GM19467 (cell line): ENCODE results near the gene LCN6.
"Not testable (repeated sequence)": the region's sequence is repeated elsewhere in the genome, so short reads cannot be mapped to it uniquely, and the experiment has no call there.

Experiments used
- ATAC-seq: cut with Tn5 transposase; IDR thresholded peaks from one replicate; pipeline ENCODE4 v1.9.1; 2021; ENCODE audit warnings: mild to moderate bottlenecking, moderate library complexity; ENCODE audit not compliant: unreplicated experiment

LCN6 gene

DNA sequence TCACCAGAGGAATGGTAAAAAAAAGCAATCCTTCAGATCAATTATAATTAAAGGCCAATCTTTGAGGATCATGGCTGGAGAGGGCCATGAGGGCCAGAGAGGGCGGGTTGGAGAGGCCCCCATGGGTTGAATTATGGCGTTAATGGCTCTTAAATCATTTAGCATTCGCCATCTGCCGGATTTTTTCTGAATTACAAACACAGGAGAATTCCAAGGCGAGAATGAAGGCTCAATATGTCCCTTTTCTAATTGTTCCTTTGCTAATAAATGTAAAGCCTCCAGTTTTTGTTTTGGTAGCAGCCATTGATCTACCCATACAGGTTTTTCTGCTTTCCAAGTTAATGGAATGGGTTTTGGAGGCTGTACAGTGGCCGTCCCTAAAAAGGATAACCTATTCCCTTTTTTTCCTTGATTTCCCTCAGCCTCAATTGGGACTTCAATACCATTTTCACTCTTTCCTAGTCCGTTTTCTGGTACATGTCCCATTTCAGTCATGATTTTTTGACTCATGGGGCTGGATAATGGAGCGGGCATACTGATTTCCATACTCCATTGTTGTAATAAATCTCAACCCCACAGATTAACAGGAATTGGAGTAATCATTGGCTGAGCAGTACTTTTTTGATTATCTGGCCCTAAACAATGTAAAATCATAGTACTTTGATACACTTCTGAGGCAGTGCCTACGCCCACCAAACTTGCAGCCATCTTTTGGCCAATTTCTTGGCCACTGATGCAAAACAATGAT lies 36.1 kb upstream of the LCN6 start:
- no peak for ATAC-seq

DNA sequence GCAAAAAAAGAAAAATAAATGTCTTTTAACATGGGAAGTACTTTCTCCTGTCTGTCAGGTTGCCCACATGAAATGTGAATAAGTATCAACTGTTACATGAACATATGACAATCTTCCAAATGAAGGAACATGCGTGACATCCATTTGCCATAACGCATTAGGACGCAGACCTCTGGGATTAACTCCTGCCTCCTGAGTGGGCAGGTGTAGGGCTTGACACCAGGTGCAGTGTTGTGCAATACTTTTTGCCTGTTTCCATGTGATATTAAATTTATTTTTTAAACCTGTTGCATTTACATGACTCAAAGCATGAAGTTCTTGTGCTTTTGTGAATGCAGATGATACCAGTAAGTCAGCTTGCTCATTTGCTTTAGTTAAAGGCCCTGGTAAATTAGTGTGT lies 34.1 kb upstream of the LCN6 start:
- ATAC-seq, result no peak

DNA sequence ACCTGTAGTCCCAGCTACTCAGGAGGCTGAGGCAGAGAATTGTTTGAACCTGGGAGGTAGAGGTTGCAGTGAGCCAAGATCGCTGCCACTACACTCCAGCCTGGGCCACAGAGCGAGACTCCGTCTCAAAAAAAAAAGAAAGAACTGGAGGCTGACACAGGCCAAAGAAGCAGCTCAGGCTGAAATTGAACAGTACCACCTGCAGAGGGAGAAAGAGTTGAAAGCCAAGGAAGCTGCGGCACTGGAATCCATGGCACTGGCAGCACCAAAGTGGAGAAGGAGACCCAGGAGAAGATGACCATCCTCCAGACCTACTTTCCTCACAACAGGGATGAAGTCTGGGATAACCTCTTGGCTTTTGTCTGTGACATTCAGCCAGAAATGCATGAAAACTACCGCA lies 31.5 kb upstream of the LCN6 start:
- no peak for ATAC-seq

DNA sequence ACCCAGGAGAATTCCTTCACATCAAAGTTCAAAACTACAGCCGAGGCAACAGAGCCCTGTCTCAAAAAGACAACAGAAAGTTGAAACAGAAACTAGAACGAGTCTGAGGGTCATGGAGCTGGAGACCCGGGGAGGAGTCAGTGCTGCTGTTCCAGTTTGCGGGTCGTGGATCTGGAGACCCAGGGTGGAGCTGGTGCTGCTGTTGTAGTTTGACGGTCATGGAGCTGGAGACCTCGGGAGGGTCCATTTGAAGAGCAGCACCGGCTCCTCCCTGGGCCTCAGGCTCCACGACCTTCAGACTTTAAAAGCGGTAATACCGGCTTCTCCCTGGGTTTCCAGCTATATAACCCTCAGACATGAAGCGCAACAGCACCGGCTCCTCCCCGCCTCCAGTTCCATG lies 29.0 kb upstream of the LCN6 start:
- ATAC-seq, result no peak

DNA sequence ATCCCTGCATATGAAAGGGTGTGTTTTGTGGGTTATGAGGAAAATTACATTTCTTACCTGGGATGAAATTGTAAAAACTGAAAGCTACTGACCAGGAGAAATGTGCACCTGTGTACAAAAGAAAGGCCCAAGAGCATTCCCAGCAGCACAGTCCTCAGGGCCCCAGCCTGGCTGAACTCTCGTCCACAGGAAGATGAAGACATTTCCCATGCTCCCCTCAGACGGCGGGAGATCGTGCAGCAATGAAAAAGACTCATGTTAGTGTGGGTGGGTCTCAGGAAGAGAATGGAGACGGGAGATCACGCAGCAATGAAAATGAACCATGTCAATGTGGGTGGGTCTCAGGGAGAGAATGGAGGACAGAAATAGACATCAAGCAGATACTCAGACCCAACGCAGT lies 28.6 kb upstream of the LCN6 start:
- ATAC-seq, result no peak

DNA sequence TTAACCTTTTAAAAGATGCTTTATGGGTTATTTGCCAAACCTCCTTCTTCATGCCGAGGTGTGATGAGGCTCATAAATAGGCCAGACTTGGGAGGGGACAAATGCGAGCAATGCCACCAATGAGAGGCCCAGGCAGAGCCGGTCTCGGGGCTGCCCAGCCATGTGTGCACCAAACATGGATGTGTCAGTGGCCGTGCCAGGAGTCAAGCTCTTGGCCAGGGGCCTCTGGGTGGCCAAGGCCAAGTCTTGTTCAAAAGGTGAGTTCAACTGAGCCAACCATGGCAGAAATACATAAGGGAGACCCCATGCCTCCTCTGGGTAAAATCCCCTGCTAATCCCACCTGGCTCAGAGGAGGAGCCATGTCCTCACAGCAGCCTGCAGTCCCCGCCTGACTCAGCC lies 26.9 kb upstream of the LCN6 start:
- no peak for ATAC-seq

DNA sequence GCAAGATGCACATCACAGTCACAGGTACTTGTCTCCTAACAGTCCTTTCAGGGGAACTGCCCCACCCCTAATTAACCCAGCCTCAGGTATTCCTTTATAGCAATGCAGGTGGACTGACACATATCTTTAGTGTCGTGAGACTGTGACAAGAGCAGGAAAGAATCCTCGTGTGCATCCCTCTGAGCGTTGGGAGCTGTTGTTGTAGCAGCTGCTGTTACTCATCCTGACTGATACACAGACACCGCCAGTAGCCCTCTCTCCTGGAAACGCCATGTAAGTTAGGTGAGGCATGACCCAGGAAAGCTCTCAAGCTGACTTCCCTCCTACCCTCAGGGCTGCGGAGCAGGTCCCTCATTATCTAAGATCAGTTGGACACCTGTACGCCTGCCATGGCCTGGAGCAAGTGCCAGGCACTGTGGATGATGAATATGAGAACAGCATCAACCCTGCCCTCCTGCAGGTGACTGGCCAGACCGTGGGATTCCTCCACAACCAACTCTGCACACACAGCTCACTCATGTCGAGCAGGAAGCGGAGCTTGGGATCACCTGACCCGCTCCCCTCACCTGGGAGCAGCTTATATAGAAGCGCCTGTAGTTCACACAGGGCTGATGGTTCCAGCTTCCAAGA lies 26.2 kb upstream of the LCN6 start:
- no peak for ATAC-seq

DNA sequence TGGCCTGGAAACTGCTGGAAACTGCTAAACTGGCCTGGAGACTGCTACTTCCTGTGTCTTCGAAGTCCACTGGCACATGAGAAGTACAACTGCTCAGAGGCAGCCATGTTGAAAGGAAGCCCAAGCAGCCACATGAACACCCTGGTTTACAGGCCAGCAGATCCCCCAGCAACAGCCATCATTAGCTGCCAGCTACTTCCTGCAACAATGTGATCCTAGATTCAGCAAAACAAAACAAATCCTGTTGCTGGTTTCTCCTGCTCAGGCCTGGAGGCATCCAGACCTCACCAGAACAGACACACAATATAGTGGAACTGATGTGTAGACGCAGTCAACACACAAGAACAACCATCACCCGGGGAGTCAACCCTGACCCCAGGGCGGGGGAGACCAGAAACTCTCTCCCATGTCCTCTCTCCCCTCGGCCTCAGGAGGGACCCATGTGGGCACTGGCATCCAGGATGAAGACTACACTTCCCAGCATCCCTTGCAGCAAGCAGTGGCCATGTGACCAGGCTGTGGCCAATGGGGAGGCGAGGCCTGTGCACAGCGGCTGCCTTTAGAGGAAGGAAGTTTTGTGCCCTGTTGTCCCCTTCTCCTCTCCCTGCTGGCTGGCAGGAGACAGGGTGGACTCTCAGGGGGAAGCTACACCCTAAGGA lies 25.2 kb upstream of the LCN6 start:
- no peak for ATAC-seq

DNA sequence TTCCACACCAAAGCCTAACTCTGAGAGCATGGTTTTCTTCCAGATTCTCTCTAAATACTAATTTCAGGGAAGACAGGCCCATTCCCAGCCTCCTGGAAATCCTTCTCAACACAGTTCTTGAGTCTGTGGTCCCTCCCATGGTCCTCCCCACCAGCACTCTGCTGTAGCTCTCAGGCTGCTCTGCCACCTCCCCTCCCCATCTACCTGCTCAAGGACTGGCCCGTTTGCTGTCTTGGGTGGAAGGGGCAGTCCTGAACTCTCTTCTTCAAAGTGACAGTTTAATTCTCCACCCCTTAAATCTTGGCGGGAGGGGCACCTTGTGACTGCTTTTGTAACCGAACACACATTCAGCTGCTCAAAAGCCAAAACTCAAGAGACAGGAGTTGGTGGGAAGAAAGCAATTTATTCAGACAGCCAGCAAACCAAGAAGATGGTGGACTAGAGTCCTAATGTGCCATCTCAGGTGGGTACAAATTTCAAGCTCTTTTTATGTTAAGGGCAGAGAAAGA lies 23.6 kb upstream of the LCN6 start:
- ATAC-seq, result no peak

DNA sequence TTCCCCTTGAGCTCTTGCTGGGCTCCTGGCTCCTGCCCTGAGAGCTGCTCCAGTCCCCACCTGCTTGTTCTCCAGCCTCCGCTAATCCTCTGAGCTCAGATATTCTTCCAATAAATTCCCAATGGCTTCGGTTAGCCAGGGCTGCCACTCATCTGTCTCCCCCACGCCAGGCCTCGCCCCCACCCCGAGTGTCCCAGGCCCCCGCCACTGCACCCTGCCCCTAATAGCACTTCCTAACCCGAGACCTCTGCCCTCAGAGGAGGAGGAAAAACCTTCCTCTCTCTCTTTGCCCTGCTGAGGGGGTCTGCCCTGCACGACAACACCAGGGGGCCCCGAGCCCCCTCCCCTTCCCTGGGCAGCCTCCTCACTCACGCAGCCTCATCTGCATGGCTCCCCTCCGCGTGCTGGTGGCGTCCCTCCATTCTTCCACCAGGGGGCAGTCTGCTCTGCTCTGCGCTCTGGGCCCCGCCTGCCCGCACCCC lies 21.4 kb upstream of the LCN6 start:
- ATAC-seq, result no peak

DNA sequence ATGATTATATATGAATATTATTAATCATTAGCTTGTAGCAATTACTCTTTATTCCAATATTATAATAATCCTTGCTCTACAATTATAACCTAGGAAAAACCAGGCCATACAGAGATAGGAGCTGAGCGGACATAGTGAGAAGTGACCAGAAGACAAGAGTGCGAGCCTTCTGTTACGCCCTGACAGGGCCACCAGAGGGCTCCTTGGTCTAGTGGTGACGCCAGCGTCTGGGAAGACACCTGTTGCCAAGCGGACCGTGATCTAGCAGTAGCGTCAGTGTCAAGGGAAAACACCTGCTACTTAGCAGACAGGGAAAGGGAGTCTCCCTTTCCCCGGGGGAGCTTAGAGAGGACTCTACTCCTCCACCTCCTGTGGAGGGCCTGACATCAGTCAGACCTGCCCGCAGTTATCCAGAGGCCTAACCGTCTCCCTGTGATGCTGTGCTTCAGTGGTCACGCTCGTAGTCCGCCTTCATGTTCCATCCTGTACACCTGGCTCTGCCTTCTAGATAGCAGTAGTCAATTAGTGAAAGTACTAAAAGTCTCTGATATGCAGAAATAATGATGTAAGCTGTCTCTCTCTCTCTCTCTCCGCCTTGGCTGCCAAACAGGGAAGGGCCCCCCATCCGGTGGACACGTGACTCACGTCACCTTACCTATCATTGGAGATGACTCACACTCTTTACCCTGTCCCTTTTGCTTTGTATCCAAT lies 18.2 kb upstream of the LCN6 start:
- ATAC-seq, result not testable (repeated sequence)

DNA sequence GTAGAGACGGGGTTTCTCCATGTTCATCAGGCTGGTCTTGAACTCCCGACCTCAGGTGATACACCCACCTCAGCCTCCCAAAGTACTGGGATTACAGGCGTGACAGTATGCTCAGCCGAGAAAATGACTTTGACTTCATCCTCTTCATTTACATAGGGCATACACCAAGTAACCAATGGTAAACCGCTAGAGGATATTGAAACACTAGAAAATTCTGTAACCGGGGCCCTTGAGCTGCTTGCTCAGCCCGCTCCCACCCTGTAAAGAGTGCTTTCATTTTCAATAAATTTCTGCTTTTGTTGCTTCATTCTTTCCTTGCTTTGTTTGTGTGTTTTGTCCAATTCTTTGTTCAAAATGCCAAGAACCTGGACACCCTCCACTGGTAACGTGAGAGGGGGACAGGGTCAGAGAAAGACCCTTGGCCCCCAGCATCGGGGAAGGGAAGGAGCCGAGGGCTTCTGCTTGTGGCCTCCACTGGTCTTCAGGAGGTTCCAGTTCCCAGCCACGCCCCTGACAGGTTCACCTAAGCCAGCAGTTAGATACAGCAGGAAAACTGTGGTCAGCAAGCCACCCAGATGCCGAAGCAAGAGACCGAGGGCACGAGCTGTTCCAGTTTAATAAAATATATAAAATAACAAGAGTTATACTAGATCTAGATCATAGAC lies 17.6 kb upstream of the LCN6 start:
- not testable (repeated sequence) for ATAC-seq

DNA sequence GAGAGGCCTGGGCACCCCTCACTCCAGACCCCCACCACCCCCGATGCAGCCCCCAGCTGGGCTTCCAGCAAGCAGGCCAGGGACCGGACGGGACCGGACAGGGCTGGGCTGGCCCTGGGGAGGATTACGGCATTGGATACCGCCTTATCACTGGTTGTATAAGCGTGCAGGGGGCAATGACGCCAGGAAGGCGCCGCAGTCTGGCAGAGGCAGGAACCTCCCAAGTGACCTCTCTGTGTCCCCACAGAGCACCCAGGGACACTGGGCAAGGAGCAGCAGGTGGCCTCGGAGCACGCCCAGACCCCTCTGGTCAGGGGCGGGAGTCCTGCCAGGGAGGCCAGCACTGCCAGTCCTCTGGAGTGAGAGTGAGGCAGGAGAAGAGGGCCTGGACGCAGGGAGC lies 16.7 kb upstream of the LCN6 start:
- no peak for ATAC-seq

DNA sequence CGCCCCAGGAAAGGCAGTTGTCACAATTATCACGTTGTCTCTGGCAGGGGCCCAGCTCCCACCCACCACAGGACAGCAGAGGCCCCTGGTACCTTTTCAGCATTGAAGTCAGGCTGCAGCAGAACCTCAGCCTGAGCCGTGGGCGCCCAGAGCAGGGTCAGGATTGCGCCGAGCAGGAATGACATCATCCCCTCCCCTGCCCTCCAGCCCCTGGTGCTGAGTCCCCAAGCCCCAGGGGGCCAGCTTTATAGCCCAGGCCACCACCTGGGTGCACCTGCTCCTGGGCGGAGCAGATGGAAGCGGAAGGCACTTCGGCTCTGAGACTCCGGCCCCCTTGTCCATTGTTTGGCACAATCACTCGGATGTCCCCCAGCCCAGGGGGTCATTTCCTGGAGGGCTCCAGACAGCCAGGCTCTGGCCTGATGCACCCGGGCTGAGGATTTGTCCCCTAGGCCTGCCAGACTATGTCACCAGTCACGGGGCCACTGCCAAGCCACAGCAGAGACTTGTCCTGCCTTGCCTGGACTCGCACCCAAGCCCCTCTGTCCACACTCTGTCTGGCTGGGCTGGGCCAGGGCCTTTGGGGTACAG lies 16.1 kb upstream of the LCN6 start, which contains the start of gene LCN15:
LCN15 (minus strand) TSS at position 218 of the 591 bp plus-strand sequence; CDS start at position 188, 30 bp downstream.
- ATAC-seq, result no peak

DNA sequence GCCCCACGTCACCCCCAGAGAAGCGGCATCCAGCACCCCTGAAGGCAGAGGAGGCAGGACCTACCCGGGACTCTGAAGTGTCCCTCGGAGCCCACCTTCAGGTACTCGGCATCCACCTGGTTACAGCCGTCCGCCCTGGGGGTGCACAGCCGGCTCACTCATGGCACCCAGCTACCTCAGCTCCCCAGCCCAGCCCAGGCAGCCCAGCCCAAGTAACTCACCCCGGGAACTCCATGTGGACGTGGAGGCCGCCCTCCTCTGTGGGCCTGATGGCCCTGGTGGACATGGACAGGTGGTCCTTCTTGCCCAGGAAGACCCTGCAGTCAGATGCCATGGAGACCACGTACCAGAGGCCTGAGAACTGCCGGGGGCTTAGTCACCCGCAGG lies 15.3 kb upstream of the LCN6 start:
- ATAC-seq, result no peak

DNA sequence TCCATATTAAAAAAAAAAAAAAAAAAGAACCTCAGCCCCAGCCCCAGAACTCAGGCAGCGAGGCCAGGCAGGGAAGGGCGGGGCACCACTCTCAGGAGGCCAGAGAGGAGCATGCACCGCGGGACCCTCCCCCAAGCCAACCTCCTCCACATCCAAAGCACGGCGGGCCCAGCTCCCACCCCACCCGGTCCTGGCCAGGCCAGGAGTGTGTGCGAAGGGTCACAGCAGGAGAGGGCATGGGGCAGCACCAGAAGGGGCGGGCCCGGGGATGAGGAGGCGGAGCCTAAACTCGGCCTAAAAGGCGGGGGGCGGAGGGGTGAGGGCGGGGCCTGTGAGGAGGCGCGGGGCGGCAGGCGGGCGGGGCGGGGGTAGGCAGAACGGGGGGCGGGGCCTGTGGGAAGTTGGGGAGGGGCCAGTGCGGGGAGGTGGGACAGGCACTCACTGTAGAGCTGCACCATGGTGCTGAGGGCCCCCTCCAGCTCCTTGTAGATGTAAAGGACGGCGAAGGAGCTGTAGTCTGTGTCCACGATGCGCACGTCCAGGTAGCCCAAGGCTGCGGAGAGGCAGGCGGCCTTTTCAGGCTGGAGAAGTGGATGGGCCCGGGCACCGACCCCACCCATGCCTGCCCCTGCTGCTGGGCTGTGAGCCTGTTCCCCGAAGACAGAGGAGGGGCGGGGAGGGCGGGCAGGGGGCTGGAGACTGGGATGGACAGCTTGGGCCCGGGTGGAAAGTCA lies 14.8 kb upstream of the LCN6 start:
- ATAC-seq, result no peak

DNA sequence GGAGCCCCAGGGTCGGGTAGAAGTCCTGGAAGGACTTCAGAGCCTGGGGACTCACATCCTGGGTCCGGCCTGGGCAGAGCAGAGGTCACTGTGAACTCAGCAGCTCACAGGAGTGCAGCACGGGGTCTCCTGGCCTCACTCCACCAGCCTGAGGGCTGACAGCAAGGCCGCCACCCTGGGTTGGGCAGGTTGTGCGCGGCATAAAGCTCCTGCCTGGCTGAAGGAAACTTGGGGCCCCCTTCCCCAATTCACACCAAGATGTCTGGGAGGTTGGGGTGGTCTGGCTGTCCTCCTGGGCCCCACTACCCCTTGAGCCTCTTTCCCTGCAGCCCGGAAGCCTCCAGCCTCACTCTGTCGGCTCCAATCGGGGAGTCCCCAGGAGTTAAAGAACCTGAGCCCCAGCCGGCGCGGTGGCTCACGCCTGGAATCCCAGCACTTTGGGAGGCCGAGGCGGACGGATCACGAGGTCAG lies 13.9 kb upstream of the LCN6 start:
- no peak for ATAC-seq

DNA sequence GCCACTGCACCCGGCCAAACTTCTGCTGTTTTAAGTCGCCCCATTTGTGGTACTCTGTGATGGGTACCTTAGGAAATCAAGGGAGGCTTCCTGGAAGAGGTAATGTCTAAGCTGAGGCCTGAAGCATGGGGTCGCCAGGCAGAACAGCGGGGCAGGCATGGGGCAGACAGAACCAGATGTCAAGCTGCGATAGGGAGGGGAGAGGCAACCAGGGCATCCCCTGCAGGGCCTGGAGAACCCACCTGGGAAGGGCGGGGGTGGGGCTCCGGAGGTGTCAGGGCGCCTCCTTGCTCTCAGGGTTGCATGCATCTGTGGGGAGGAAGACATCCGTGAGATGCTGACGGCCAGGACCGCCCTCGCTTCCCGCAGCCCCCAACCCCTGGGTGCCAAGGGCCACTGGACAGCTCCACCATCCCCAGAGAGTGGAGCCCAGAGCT lies 13.2 kb upstream of the LCN6 start:
- ATAC-seq, result no peak

DNA sequence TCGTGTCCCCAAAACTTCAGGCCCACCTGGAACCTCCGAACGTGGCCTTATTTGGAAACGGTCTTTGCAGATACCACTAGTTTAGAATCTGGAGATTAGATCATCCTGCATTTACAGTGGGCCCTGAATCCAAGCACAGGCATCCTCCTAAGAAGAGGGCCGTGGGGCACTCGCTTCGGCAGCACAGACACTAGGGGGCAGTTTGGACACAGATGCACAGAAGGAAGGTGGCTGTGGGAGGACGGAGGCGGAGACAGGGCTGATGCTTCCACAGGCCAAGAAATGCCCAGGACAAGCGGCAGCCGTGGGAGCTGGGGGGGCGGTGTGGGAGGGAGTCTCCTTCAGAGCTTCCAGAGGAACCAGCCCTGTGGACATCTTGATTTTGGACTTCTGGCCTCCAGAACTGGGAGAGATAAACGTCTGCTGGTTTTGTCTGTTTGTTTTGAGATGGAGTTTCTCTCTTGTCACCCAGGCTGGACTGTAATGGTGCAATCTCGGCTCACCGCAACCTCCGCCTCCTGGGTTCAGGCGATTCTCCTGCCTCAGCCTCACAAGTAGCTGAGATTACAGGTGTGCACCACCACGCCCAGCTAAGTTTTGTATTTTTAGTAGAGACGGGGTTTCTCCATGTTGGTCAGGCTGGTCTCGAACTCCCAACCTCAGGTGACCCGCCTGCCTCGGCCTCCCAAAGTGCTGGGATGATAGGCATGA lies 12.7 kb upstream of the LCN6 start:
- ATAC-seq, result not testable (repeated sequence)
